GM19467 (cell line): ENCODE data around the gene CEP350.

Source experiments
- ATAC-seq: cut with Tn5 transposase; IDR thresholded peaks from one replicate; pipeline ENCODE4 v1.9.1; 2021; ENCODE audit warnings: mild to moderate bottlenecking, moderate library complexity; ENCODE audit not compliant: unreplicated experiment

Gene CEP350

GRCh38 chr1:180046674-180047073 lies 92.1 kb downstream of the CEP350 start:
- ATAC-seq: no peak

- no peak for ATAC-seq
Observed at GRCh38 chr1:180053594-180054567, 99.3 kb downstream of the CEP350 start.

- ATAC-seq: no peak
Observed at GRCh38 chr1:180057883-180058396, 103.3 kb downstream of the CEP350 start.

- no peak for ATAC-seq
Observed at GRCh38 chr1:180061019-180061418, 106.4 kb downstream of the CEP350 start.

- ATAC-seq: no peak
Observed at GRCh38 chr1:180062452-180062971, 107.9 kb downstream of the CEP350 start.

- no peak for ATAC-seq
Observed at GRCh38 chr1:180065408-180065807, 110.8 kb downstream of the CEP350 start.

GRCh38 chr1:180066150-180066549 lies 111.5 kb downstream of the CEP350 start:
- no peak for ATAC-seq

- no peak for ATAC-seq
Observed at GRCh38 chr1:180070286-180070685, 115.7 kb downstream of the CEP350 start.

- ATAC-seq: no peak
Observed at GRCh38 chr1:180071759-180072158, 117.1 kb downstream of the CEP350 start.

GRCh38 chr1:180080439-180080838 lies 125.8 kb downstream of the CEP350 start:
- ATAC-seq: no peak

GRCh38 chr1:180081474-180081873 lies 126.9 kb downstream of the CEP350 start:
- ATAC-seq: no peak

GRCh38 chr1:180083164-180083563 lies 128.6 kb downstream of the CEP350 start:
- ATAC-seq: no peak

- ATAC-seq: no peak
Observed at GRCh38 chr1:180084867-180085266, 130.3 kb downstream of the CEP350 start.

- ATAC-seq: no peak
Observed at GRCh38 chr1:180085331-180085730, 130.7 kb downstream of the CEP350 start.

GRCh38 chr1:180092931-180093650 lies 138.5 kb downstream of the CEP350 start:
- no peak for ATAC-seq

- ATAC-seq: no peak
Observed at GRCh38 chr1:180094705-180095295, 140.2 kb downstream of the CEP350 start.

- ATAC-seq: no peak
Observed at GRCh38 chr1:180096584-180097325, 142.1 kb downstream of the CEP350 start.

- no peak for ATAC-seq
Observed at GRCh38 chr1:180097326-180097605, 142.7 kb downstream of the CEP350 start.

- no peak for ATAC-seq
Observed at GRCh38 chr1:180101411-180101810, 146.8 kb downstream of the CEP350 start.

- no peak for ATAC-seq
Observed at GRCh38 chr1:180103819-180104218, 149.2 kb downstream of the CEP350 start.

- ATAC-seq: no peak
Observed at GRCh38 chr1:180112091-180112490, 157.5 kb downstream of the CEP350 start.
